Measurements from ENCODE around the gene GPR132. TPM values are rescaled to one million over a fixed set of nuclear protein-coding genes. Genes with fewer than 3 reads are reported as not detected.

Gene GPR132
- polyA plus RNA-seq, 1 donor (not counting 4 experiments of a cell fraction or from before 2014, with no cell fraction given) = not detected

DNA sequence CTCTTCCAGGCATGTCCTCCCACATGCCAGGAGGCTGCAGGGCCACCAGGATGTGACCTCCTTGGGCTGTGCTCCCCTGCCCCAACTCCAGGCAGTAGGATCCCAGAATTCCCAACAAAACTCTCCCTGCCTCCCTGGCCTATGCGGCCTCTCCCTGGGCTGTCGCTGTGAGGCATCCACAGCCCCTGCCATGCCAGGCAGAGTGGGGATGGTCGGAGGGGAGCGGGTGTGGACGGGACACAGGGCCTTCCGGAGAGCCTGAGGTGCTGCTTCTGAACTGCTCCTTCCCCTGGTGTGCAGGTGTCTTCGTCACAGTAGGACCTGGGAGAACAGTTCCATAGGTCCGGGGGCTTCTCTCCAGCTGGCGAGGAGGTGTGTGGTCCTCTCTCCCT, 18.3 kb downstream of the GPR132 start:
- Histone ChIP-seq H3K27ac (ENCODE audit: control insufficient read depth, insufficient read depth, low read length) (no peak overlapping the region), H3K36me3 (ENCODE audit: control insufficient read depth in 2 of 2, extremely low read depth in 1 of 2, insufficient read depth in 2 of 2, low read length in 2 of 2) (peaks cover 0 to 18% of the 10 kb centered on the region in 2 experiments), H3K9me3 (ENCODE audit: control insufficient read depth, low read depth, low read length) (no peaks in the 10 kb centered on the region), H3K9ac (ENCODE audit: control insufficient read depth, extremely low read depth, insufficient read depth, low read length) (no peak overlapping the region), H3K9me1 (ENCODE audit: control insufficient read depth, extremely low read depth, insufficient read depth, low read length) (no peaks in the 10 kb centered on the region), H3K79me2 (ENCODE audit: control insufficient read depth, insufficient read depth, low read length) (no peaks in the 10 kb centered on the region), H3K4me2 (ENCODE audit: control insufficient read depth, extremely low read depth, insufficient read depth, low read depth, low read length) (no peak overlapping the region), H2AFZ (ENCODE audit: control insufficient read depth, low read length) (no peak overlapping the region), H3K27me3 (ENCODE audit: control insufficient read depth, extremely low read depth, insufficient read depth, low read length) (no peaks in the 10 kb centered on the region), H4K20me1 (ENCODE audit: control insufficient read depth, extremely low read depth, insufficient read depth, low read length) (no peaks in the 10 kb centered on the region), H3K4me1 (ENCODE audit: control insufficient read depth, extremely low read depth, insufficient read depth, low read length) (no peaks in the 10 kb centered on the region), H3K4me3 (ENCODE audit: control insufficient read depth in 2 of 3, extremely low read depth in 1 of 3, insufficient read depth in 2 of 3, low read depth in 1 of 3, low read length in 3 of 3) (no peak overlapping the region)
- DNase-seq (ENCODE audit: low read depth, low spot score) = no peak
- TF ChIP-seq EZH2 (IDR thresholded peaks at IDR 0.05; ENCODE audit: low read length) (no peak), CTCF (optimal IDR thresholded peaks at IDR 0.05 in 1 of 3, IDR thresholded peaks at IDR 0.05 in 1 of 3, conservative IDR thresholded peaks at IDR 0.05 in 1 of 3; ENCODE audit: extremely low read depth in 1 of 3, insufficient read depth in 2 of 3, low read length in 3 of 3) (no peak)
- FAIRE-seq = no peak
- dilution Hi-C loops (cut with MboI; ENCODE audit: extremely low pct_ligation_motif_present, low sequenced_read_pairs) = no loop called here

DNA sequence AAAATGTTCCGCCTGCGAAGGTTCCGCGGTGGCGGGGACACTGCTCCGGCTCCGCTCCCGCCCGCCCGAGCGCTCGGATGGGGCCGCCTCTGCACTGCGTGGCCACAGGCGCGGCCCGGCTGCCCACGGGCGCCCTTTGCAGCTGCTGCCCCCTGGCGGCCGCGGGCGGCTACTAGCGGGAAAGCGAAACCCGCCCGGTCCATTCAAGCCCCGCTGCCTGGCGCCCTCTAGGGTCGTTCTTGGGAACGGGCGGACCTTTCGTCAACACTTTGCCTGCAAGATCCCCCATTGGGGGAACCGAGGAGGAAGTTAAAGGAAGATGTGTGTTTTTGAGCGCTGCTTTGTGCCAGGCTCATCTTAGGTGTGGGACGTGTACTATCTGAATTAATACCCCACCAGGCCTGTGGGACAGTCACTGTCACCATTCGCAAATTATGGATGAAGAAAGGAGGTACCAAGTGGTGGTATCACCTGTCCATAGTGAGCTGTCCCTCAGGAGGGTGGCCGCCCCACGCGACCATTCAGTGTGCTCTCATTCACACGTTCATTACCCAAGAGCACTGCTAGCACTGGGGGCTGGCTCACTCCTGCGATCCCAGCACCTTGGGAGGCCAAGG, 19.4 kb downstream of the GPR132 start:
- dilution Hi-C loops (cut with MboI; ENCODE audit: extremely low pct_ligation_motif_present, low sequenced_read_pairs) = no loop called here
- no peak overlapping the region for H3K4me3 ChIP-seq (ENCODE audit: control insufficient read depth in 2 of 3, extremely low read depth in 1 of 3, insufficient read depth in 2 of 3, low read depth in 1 of 3, low read length in 3 of 3)

More for the DNA sequence above, 19.4 kb downstream of the GPR132 start:
- DNase-seq (ENCODE audit: low read depth, low spot score) = no peak
- Histone ChIP-seq H3K9me3 (ENCODE audit: control insufficient read depth, low read depth, low read length) (no peaks in the 10 kb centered on the region), H3K27ac (ENCODE audit: control insufficient read depth, insufficient read depth, low read length) (no peak overlapping the region), H2AFZ (ENCODE audit: control insufficient read depth, low read length) (no peak overlapping the region), H3K36me3 (ENCODE audit: control insufficient read depth in 2 of 2, extremely low read depth in 1 of 2, insufficient read depth in 2 of 2, low read length in 2 of 2) (peaks cover 0 to 15% of the 10 kb centered on the region in 2 experiments), H3K27me3 (ENCODE audit: control insufficient read depth, extremely low read depth, insufficient read depth, low read length) (no peaks in the 10 kb centered on the region), H3K4me2 (ENCODE audit: control insufficient read depth, extremely low read depth, insufficient read depth, low read depth, low read length) (no peak overlapping the region), H3K9me1 (ENCODE audit: control insufficient read depth, extremely low read depth, insufficient read depth, low read length) (no peaks in the 10 kb centered on the region), H3K9ac (ENCODE audit: control insufficient read depth, extremely low read depth, insufficient read depth, low read length) (no peak overlapping the region), H3K79me2 (ENCODE audit: control insufficient read depth, insufficient read depth, low read length) (no peaks in the 10 kb centered on the region), H4K20me1 (ENCODE audit: control insufficient read depth, extremely low read depth, insufficient read depth, low read length) (no peaks in the 10 kb centered on the region), H3K4me1 (ENCODE audit: control insufficient read depth, extremely low read depth, insufficient read depth, low read length) (peaks cover 2% of the 10 kb centered on the region)
- TF ChIP-seq CTCF (optimal IDR thresholded peaks at IDR 0.05 in 1 of 3, IDR thresholded peaks at IDR 0.05 in 1 of 3, conservative IDR thresholded peaks at IDR 0.05 in 1 of 3; ENCODE audit: extremely low read depth in 1 of 3, insufficient read depth in 2 of 3, low read length in 3 of 3) (peak; percentile 97 to 99 (median 97)), EZH2 (IDR thresholded peaks at IDR 0.05; ENCODE audit: low read length) (no peak)
- FAIRE-seq = no peak
